Activated CD4-positive, alpha-beta T cell treated with anti-CD3 and anti-CD28 coated beads, Interleukin-2, Interleukin-4, amounts not matched to agents 100 ng/mL and 50 ng/mL, durations not matched to agents 16 hours and 8 hours (primary cell): ENCODE measurements around the gene LACTB.
A peak's percentile ranks its signal among the peaks of the same experiment; 100 is the strongest.

Experiments
- DNase-seq: peaks from one replicate; pipeline ENCODE4 v3.0.0-alpha.2; 2020; ENCODE audit warnings: low spot score

Gene LACTB

GRCh38 chr15:63172851-63173451 lies 51.3 kb downstream of the LACTB start:
- DNase-seq, result no peak

DNA sequence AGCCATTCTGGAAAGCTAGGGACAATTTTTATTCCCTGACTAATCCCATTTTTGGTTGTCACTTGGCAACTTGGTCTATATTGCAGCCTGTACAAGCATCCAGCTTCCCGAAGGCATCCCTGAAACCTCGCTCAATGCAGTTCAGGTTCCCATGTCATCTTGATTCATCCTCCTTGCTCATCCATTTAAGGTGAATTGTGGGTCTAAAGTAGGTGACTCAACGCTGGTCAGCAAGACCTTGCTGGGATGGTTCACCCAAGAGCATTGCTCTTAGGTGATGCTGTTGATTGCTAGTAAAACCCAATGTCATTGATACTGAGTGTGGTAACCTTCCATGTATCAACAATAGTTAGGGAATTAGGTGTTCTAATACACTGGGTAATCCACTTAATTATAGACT lies 54.6 kb downstream of the LACTB start:
- DNase-seq, result no peak

- no peak for DNase-seq
These were observed 56.4 kb downstream of the LACTB start for GRCh38 chr15:63178034-63178433.

GRCh38 chr15:63180746-63181145 lies 59.1 kb downstream of the LACTB start:
- DNase-seq, result no peak

DNA sequence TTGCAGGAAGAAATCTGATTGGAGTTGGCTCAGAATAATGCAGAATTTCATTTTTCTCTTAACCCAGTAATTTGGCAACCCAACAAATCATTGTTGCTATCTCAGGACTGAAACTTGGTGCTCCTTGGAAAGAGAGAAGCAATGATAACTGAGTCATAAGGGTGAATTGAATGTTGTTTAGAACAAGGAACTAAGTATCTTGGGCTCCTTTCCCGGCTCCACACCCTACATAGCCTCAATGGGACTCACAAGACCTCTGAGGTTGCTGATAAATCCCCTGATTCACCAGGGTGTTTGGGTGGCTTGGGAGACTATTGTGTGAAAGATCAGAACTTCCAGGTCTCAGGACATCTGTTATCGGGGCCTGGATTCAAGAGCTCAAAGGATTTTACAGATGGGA lies 60.0 kb downstream of the LACTB start:
- DNase-seq, result no peak

DNA sequence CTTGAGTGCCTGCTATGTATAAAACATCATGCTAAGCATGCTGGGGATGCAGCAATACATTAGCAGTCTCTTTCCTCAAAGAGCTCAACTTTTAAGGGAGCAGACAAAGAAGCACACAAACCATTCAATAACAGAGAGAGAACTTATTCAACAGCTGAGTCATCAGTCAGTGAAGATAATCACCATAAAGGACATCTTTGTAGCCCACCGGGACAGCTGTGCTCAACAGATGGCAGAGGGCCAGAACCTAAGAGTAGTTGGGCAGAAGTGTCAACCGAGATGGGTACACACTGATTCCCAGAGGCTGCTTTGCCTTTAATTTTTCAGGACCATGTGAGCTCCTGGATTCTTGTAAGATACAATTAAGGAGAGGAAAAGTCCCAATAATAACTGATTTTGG lies 63.5 kb downstream of the LACTB start:
- no peak for DNase-seq

DNA sequence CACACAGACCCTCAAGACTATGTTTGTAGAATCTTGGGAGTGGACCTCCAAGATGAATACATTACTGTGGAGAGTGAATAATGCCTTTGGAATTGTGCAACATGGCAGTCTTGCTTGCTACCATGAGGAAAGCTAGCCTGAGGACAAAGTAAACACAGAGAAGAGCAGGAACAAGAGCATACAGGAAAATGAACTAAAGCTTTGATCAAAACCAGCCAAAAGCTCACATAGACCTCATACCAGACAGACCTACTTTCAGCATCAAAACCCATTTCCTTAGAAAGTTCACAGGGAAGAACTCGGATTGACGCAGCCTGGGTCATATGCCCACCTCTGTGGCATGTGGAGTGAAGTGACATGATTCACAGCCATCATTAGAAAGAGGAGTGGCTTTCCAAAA lies 64.4 kb downstream of the LACTB start:
- no peak for DNase-seq

DNA sequence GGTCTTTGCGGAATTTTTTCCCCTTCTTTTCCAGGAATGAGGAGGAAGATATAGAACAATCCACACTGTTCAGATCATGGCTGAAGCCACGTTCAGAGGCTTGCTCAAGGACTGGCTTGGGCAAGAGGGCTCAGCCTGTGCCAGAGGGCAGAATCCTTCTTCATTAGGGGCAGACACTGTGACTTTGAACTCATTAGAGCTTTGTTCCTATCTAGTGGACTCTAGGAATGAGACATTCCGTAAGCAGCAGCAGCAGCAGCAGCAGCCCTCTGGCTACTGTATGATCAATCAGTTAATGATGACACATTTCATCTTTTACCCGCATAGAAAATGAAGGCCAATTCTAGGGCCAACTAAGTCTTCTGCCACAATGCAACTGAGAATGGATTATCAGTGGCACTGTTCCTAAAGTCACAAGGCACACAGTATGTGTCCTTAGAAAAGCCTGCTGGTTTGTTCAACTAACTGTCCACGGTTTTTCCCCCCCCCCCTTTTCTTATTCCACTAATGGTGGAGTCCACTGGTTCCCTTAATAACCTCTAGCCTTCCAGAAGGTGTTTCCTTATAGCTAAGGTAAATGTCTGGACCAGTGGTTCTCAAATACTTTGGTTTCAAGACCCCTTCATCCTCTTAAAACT lies 66.0 kb downstream of the LACTB start:
- DNase-seq, result no peak

DNA sequence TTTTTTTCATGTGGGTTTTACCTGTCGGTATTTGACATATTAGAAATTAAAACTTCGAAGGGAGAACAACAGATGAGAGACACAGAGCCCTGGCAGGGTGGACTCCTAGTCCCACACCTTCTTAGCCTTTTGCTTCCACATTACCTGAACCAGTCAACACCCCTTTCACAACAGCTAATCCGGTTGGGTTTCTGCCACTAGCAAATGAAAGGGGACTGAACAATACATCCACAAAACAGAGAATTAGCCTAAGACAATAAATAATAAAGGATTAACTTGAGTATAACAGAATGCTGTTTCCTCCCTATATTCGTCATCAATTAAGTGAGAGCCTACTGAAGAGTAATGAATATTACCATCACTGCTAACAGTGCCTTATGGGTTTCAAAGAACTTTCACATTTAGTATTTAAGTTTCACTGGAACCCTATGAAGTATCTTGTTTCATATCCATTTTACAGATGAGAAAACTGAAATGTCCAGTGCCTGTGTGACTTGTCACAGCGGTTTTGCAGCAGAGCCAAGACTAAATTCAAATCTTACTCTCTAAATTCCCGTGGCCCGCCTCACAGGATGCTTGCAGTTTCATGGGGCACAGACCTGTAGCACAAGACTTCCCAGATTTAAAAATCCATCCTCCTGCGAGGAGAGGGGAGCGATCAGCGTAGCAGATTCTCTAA lies 66.7 kb downstream of the LACTB start:
- peak; percentile 73 for DNase-seq

DNA sequence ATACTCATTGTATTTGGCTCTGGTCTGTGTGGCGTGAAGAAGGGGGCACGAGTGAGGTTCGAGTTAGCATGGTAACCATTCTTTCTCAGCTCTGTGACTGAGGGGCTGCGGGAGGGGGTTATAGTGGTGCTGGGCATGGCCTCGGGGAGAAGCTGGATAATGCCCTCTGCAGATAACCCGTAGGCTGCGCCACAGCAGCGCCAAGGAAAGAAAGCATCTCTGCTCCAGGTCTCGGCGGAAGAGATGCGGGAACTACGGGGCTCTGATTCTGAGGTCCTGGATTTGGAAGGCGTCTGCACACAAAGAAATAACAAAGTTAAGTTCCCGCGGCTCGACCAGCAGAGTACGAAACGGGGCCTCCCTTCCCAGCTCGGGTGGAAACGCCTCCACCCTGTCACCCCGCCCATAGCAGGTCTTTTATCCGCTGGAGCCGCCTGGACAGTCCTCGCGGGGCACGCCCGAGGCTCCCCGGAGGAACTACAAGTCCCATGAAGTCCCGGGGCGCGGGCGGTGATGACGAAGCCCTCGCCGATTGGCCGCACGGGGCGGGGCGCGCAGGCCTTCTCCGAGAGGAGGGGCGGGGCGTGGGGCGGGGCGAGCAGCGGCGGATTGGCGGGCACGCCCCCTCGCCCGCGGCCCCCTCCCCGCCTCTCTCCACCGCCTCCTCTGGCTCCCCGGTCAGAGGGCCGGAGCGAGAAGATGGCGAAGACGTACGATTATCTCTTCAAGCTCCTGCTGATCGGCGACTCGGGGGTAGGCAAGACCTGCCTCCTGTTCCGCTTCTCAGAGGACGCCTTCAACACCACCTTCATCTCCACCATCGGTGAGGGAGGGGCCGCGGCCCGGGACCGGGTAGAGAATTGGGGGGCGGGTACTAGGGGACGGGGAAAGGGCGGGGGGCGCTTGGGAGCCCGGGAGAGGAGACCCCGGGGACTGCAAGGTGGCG lies 67.5 kb downstream of the LACTB start, which contains the start of gene RAB8B:
Gene RAB8B, plus strand, starts transcription at position 681 of the 946 bp plus-strand sequence. Its CDS starts 19 bp downstream, at position 700.
- DNase-seq, result peak; percentile 98

- no peak for DNase-seq
These were observed 68.5 kb downstream of the LACTB start for GRCh38 chr15:63189941-63190768.

DNA sequence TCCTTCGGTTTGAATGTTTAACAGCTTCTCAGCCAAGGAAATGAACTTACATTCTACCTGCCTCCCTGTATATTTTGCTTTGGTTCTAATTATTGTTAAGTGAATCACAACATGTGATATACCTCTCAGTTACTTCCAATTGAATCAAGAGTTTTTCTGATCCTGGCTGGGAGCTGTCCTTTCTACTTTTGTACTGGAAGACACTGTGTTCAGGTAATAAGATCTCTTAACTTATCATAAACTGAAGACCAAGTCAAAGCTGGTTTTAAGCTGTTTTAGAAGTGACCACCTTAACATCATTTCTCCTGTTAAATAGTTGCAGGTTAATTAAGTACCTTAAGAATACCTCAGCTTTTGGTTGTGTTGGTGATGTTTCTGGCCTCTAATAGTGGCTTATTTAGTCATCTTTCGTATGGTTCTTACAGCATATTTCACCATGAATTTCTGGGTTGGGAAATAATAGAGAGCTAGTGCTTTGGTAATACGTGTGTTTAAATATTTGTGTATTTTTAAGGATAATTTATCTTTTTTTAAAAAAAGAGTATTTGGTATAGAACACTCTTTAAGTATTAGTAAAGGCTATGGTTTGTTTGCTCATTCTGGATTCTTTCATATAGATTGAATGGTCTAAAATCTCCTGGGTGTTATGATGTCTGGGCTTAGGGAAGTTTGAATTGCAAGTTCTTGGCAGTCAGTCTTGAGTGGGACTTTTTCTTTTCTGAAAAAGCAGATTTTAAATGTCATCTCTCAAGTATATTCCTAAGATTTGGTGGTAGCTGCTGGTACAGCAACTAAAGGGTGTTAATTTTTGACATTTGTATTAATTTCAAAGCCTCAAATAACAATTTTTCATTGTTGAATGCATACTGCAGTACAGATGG lies 69.3 kb downstream of the LACTB start:
- no peak for DNase-seq
